WERI-Rb-1 (cell line): Measurements from ENCODE around the gene PKD1L1.

Experiments used
- DNase-seq: peaks from one replicate; pipeline ENCODE4 v3.0.0-alpha.2; 2020
- H3K27ac ChIP-seq: fragments of 250-450 bp; sonication (Bioruptor Pico); 2 replicates; pipeline ENCODE4 v1.5.1; 2020; ENCODE audit warnings: mild to moderate bottlenecking, moderate library complexity
- H3K27me3 ChIP-seq: fragments of 250-450 bp; sonication (Bioruptor Pico); 2 replicates; pipeline ENCODE4 v1.5.1; 2021; ENCODE audit warnings: mild to moderate bottlenecking, low read depth, moderate library complexity; ENCODE audit not compliant: insufficient read depth, severe bottlenecking
- H3K36me3 ChIP-seq: fragments of 250-450 bp; sonication (Bioruptor Pico); 2 replicates; pipeline ENCODE4 v1.5.1; 2020; ENCODE audit warnings: mild to moderate bottlenecking, moderate library complexity
- H3K4me3 ChIP-seq: 2 replicates; pipeline ENCODE4 v1.5.1; 2011; ENCODE audit warnings: low read depth, mild to moderate bottlenecking, control low read depth, low read length
- H3K9me3 ChIP-seq: fragments of 250-450 bp; sonication (Bioruptor Pico); 2 replicates; pipeline ENCODE4 v1.5.1; 2021; ENCODE audit warnings: mild to moderate bottlenecking, moderate library complexity; ENCODE audit not compliant: severe bottlenecking
- TF ChIP-seq, protein P1 (sequence below): IDR thresholded peaks from 2 replicates; pipeline ENCODE4 v1.5.1; 2011; ENCODE audit warnings: low read depth, mild to moderate bottlenecking, control low read depth, inconsistent platforms, low read length

PKD1L1 gene

GRCh38 chr7:47914717-47915615 is 33.3 kb downstream of the PKD1L1 start:
- Histone ChIP-seq H3K4me3 (no peak overlapping the region), H3K27ac (no peak overlapping the region), H3K36me3 (no peaks in the 10 kb centered on the region), H3K27me3 (no peaks in the 10 kb centered on the region), H3K9me3 (no peaks in the 10 kb centered on the region)
- no peak for DNase-seq
- TF ChIP-seq, protein P1, sequence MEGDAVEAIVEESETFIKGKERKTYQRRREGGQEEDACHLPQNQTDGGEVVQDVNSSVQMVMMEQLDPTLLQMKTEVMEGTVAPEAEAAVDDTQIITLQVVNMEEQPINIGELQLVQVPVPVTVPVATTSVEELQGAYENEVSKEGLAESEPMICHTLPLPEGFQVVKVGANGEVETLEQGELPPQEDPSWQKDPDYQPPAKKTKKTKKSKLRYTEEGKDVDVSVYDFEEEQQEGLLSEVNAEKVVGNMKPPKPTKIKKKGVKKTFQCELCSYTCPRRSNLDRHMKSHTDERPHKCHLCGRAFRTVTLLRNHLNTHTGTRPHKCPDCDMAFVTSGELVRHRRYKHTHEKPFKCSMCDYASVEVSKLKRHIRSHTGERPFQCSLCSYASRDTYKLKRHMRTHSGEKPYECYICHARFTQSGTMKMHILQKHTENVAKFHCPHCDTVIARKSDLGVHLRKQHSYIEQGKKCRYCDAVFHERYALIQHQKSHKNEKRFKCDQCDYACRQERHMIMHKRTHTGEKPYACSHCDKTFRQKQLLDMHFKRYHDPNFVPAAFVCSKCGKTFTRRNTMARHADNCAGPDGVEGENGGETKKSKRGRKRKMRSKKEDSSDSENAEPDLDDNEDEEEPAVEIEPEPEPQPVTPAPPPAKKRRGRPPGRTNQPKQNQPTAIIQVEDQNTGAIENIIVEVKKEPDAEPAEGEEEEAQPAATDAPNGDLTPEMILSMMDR, result no peak

DNA sequence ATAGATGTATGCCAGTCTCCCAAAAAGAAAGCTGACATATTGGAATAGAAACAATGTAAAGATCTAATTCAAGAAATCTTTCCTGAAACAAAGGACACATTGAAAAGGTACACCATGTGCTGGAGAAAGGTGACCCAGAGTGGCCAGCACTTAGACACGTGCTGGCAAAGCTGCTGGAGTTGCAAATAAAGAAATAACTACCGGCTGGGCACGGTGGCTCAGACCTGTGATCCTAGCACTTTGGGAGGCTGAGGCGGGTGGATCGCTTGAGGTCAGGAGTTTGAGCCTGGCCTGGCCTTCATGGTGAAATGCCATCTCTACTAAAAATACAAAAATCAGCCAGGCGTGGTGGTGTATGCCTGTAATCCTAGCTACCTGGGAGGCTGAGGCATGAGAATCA is 35.9 kb downstream of the PKD1L1 start:
- DNase-seq, result no peak
- H3K4me3 ChIP-seq, result no peak overlapping the region
- no peaks in the 10 kb centered on the region for H3K27me3 ChIP-seq
- no peaks in the 10 kb centered on the region for H3K36me3 ChIP-seq
- no peak overlapping the region for H3K27ac ChIP-seq
- TF ChIP-seq, protein P1, result no peak
- H3K9me3 ChIP-seq, result no peaks in the 10 kb centered on the region

- no peak for DNase-seq
- TF ChIP-seq, protein P1, result no peak
- H3K9me3 ChIP-seq, result no peaks in the 10 kb centered on the region
- no peak overlapping the region for H3K4me3 ChIP-seq
- H3K27ac ChIP-seq, result no peak overlapping the region
- H3K36me3 ChIP-seq, result no peaks in the 10 kb centered on the region
- no peaks in the 10 kb centered on the region for H3K27me3 ChIP-seq
Measured at GRCh38 chr7:47908720-47909119, 39.5 kb downstream of the PKD1L1 start.

GRCh38 chr7:47907981-47908616 is 40.2 kb downstream of the PKD1L1 start:
- Histone ChIP-seq H3K36me3 (no peaks in the 10 kb centered on the region), H3K9me3 (no peaks in the 10 kb centered on the region), H3K27me3 (no peaks in the 10 kb centered on the region), H3K27ac (no peak overlapping the region), H3K4me3 (no peak overlapping the region)
- TF ChIP-seq, protein P1, result no peak
- no peak for DNase-seq

DNA sequence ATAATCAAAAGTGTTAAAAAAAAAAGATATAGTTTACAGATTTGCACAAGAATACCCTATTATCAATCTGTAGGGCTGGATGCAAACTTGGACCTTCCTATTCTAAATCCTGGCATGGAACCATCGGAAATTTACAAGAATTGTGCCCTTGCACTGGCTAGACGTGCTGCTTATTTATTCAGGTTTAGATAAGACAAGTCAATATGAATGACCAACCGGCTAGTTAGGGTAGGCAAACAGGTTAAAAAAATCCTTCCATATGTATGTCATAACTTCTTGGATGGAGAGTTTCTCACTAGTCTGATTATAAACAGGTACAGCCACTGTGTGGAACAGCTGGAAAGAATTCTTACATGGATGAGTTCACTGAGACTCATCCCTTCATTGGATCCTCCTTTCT is 41.4 kb downstream of the PKD1L1 start:
- H3K9me3 ChIP-seq, result no peaks in the 10 kb centered on the region
- H3K4me3 ChIP-seq, result no peak overlapping the region
- no peak for DNase-seq
- TF ChIP-seq, protein P1, result no peak
- no peaks in the 10 kb centered on the region for H3K36me3 ChIP-seq
- H3K27ac ChIP-seq, result no peak overlapping the region
- H3K27me3 ChIP-seq, result no peaks in the 10 kb centered on the region
